Neural progenitor cell (in vitro differentiated cells): ENCODE measurements around the gene RPL7L1. TPM values are rescaled to one million over a fixed set of nuclear protein-coding genes. Genes with fewer than 3 reads are reported as not detected.
A peak's percentile ranks its signal among the peaks of the same experiment; 100 is the strongest.

ENCODE experiments used
- DNase-seq: peaks from one replicate; pipeline ENCODE4 v3.0.0-alpha.2; 2016; ENCODE audit warnings: low spot score
- H2AFZ ChIP-seq: fragments of 200-600 bp; sonication (generic); replicated peaks from 2 replicates; pipeline ENCODE4 v1.6.1; 2016; ENCODE audit warnings: antibody characterized with exemption
- H3F3A ChIP-seq: fragments of 200-600 bp; sonication (generic); 2 replicates; pipeline ENCODE4 v1.6.1; 2016; ENCODE audit warnings: antibody characterized with exemption, low read depth
- H3K27ac ChIP-seq: fragments of 200-600 bp; sonication (generic); 2 replicates; pipeline ENCODE4 v1.5.1; 2016; ENCODE audit warnings: mild to moderate bottlenecking
- H3K27me3 ChIP-seq: fragments of 200-600 bp; sonication (generic); 2 replicates; pipeline ENCODE4 v1.6.1; 2016; ENCODE audit warnings: mild to moderate bottlenecking, moderate library complexity
- H3K36me3 ChIP-seq: fragments of 200-600 bp; sonication (generic); 2 replicates; pipeline ENCODE4 v1.5.1; 2016
- H3K4me1 ChIP-seq: fragments of 200-600 bp; sonication (generic); 2 replicates; pipeline ENCODE4 v1.6.1; 2016; ENCODE audit warnings: mixed run types
- H3K4me2 ChIP-seq: fragments of 200-600 bp; sonication (generic); 2 replicates; pipeline ENCODE4 v1.6.1; 2016
- H3K4me3 ChIP-seq: fragments of 200-600 bp; sonication (generic); 2 replicates; pipeline ENCODE4 v1.5.1; 2016
- H3K79me2 ChIP-seq: fragments of 200-600 bp; sonication (generic); 2 replicates; pipeline ENCODE4 v1.6.1; 2016; ENCODE audit warnings: low read depth
- H3K9ac ChIP-seq: fragments of 200-600 bp; sonication (generic); 2 replicates; pipeline ENCODE4 v1.6.1; 2016
- H3K9me3 ChIP-seq: fragments of 200-600 bp; sonication (generic); 2 replicates; pipeline ENCODE4 v1.5.1; 2016; ENCODE audit warnings: low read depth
- H4K20me1 ChIP-seq: fragments of 200-600 bp; sonication (generic); 2 replicates; pipeline ENCODE4 v1.6.1; 2016; ENCODE audit warnings: low read depth
- H3K27ac Mint-ChIP-seq: 3 replicates; pipeline ENCODE4 v1.8.0; 2021; ENCODE audit warnings: mixed read lengths
- H3K27me3 Mint-ChIP-seq: 2 replicates; pipeline ENCODE4 v1.8.0; 2022; ENCODE audit warnings: low read depth, mild to moderate bottlenecking, inconsistent platforms, moderate library complexity, mixed read lengths; ENCODE audit not compliant: insufficient read depth
- H3K36me3 Mint-ChIP-seq: 3 replicates; pipeline ENCODE4 v1.8.0; 2021; ENCODE audit warnings: mixed read lengths
- H3K4me1 Mint-ChIP-seq: 3 replicates; pipeline ENCODE4 v1.8.0; 2021; ENCODE audit warnings: mixed read lengths
- H3K4me3 Mint-ChIP-seq: 3 replicates; pipeline ENCODE4 v1.8.0; 2021; ENCODE audit warnings: mild to moderate bottlenecking, moderate library complexity, mixed read lengths
- H3K9me3 Mint-ChIP-seq: 3 replicates; pipeline ENCODE4 v1.8.0; 2020; ENCODE audit warnings: mixed read lengths
- EZH2 ChIP-seq: fragments of 200-600 bp; sonication (generic); IDR thresholded peaks from 2 replicates; pipeline ENCODE4 v1.6.1; 2017; ENCODE audit warnings: antibody characterized with exemption, mild to moderate bottlenecking, moderate library complexity
- EZH2phosphoT487 ChIP-seq: fragments of 200-600 bp; sonication (generic); IDR thresholded peaks from 2 replicates; pipeline ENCODE4 v1.6.1; 2017; ENCODE audit warnings: antibody characterized with exemption
- total RNA-seq: library from RNA; depleted of rRNA; stranded (reverse); fragments of >200 nt; gene quantifications from 2 replicates; pipeline ENCODE4 v1.2.3, GENCODE V29; 2015; ENCODE audit warnings: low replicate concordance
- TF ChIP-seq, protein P1 (sequence below): fragments of 200-600 bp; sonication (generic); IDR thresholded peaks from 2 replicates; pipeline ENCODE4 v1.5.1; 2017; ENCODE audit warnings: antibody characterized with exemption, mild to moderate bottlenecking

Gene RPL7L1
- total RNA-seq, 1 donor from 2014 or later: 106 TPM

DNA sequence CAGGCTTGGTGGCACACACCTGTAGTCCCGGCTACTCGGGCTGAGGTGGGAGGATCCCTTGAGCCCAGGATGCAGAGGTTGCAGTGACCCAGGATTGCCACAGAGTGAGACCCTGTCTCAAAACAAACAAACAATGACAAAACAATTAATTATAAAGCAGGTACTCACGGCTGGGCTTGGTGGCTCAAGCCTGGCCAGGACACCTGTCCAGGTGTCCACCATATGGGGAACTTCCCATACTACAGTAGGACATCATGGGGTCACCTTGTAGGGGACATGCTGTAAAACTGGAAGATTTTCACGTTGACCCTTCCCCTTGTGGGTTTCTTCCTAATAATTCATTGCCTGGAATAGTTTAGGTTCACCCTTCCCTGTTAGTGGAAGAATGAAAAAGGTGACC is 30.7 kb upstream of the RPL7L1 start:
- Mint-ChIP-seq H3K4me1 (no peaks in the 10 kb centered on the region), H3K4me3 (no peak overlapping the region), H3K36me3 (peaks cover 4% of the 10 kb centered on the region), H3K27me3 (no peaks in the 10 kb centered on the region), H3K9me3 (no peaks in the 10 kb centered on the region), H3K27ac (no peak overlapping the region)
- Histone ChIP-seq H3K36me3 (no peaks in the 10 kb centered on the region), H3K27me3 (no peaks in the 10 kb centered on the region), H3K4me2 (no peak overlapping the region), H3K4me1 (no peaks in the 10 kb centered on the region), H3K79me2 (no peaks in the 10 kb centered on the region), H3K9ac (no peak overlapping the region), H4K20me1 (no peaks in the 10 kb centered on the region), H3F3A (no peaks in the 10 kb centered on the region), H2AFZ (no peak overlapping the region), H3K27ac (no peak overlapping the region), H3K9me3 (no peaks in the 10 kb centered on the region), H3K4me3 (no peak overlapping the region)
- TF ChIP-seq, protein P1, sequence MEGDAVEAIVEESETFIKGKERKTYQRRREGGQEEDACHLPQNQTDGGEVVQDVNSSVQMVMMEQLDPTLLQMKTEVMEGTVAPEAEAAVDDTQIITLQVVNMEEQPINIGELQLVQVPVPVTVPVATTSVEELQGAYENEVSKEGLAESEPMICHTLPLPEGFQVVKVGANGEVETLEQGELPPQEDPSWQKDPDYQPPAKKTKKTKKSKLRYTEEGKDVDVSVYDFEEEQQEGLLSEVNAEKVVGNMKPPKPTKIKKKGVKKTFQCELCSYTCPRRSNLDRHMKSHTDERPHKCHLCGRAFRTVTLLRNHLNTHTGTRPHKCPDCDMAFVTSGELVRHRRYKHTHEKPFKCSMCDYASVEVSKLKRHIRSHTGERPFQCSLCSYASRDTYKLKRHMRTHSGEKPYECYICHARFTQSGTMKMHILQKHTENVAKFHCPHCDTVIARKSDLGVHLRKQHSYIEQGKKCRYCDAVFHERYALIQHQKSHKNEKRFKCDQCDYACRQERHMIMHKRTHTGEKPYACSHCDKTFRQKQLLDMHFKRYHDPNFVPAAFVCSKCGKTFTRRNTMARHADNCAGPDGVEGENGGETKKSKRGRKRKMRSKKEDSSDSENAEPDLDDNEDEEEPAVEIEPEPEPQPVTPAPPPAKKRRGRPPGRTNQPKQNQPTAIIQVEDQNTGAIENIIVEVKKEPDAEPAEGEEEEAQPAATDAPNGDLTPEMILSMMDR: no peak
- TF ChIP-seq EZH2phosphoT487 (no peak), EZH2 (no peak)
- DNase-seq: no peak

DNA sequence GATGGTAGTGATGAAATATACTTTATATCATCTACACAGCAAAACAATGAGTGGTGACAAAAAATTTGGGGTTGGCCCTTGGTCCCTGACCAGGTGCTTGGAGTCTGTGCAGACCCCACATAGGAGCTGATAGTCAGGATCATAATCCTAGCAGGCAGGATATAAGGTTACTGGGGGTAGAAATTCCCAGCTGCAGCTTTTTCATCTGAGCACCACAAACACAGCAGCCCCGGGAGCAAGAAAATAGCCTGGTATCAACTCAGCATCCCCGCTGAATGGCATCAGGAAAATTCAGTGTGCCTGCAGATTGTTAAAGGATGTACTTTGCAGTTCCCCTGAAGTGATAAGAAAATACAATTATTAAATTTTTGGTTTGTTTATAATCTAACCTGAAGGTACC is 27.8 kb upstream of the RPL7L1 start:
- no peak overlapping the region for H3K4me3 Mint-ChIP-seq
- H3K4me1 ChIP-seq: no peaks in the 10 kb centered on the region
- no peaks in the 10 kb centered on the region for H4K20me1 ChIP-seq
- no peaks in the 10 kb centered on the region for H3K27me3 Mint-ChIP-seq
- no peak for DNase-seq
- H3K4me3 ChIP-seq: no peak overlapping the region
- no peaks in the 10 kb centered on the region for H3K36me3 Mint-ChIP-seq
- H3K4me2 ChIP-seq: no peak overlapping the region
- H3K4me1 Mint-ChIP-seq: no peaks in the 10 kb centered on the region
- H3K27me3 ChIP-seq: no peaks in the 10 kb centered on the region
- H3K36me3 ChIP-seq: no peaks in the 10 kb centered on the region
- H2AFZ ChIP-seq: no peak overlapping the region
- H3K9ac ChIP-seq: no peak overlapping the region
- no peaks in the 10 kb centered on the region for H3K9me3 ChIP-seq
- H3F3A ChIP-seq: no peaks in the 10 kb centered on the region
- H3K27ac ChIP-seq: no peak overlapping the region
- H3K79me2 ChIP-seq: no peaks in the 10 kb centered on the region
- peak overlapping the region; percentile 74 for H3K27ac Mint-ChIP-seq
- TF ChIP-seq EZH2: no peak
- TF ChIP-seq, protein P1: no peak
- no peak for TF ChIP-seq EZH2phosphoT487
- H3K9me3 Mint-ChIP-seq: no peaks in the 10 kb centered on the region

DNA sequence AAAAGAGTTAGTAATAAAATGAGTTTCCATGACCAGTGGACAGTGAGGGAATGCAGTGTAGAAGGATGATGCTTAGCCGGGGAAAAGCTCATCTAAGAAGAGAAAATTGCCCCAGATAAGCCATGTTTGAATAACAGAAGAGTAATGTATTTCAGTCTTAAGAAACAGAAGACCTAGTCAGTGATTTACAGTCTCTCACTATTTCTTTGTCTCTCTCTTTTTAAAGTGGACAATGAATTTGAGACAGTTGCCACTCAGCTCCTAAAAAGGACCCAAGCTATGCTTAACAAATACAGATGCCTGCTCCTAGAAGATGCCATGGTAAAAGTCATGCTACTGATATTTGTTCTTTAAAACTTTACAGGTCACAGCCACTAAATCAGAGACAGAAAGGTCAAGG is 19.4 kb upstream of the RPL7L1 start:
- H3K4me3 Mint-ChIP-seq: no peak overlapping the region
- H3K79me2 ChIP-seq: no peaks in the 10 kb centered on the region
- H4K20me1 ChIP-seq: no peaks in the 10 kb centered on the region
- no peaks in the 10 kb centered on the region for H3K4me1 ChIP-seq
- H3K36me3 Mint-ChIP-seq: peaks cover 25% of the 10 kb centered on the region
- no peaks in the 10 kb centered on the region for H3K9me3 Mint-ChIP-seq
- no peak for DNase-seq
- no peaks in the 10 kb centered on the region for H3K9me3 ChIP-seq
- H3K9ac ChIP-seq: no peak overlapping the region
- TF ChIP-seq EZH2phosphoT487: no peak
- H3K4me2 ChIP-seq: no peak overlapping the region
- no peak overlapping the region for H3K27ac Mint-ChIP-seq
- H3K4me1 Mint-ChIP-seq: no peaks in the 10 kb centered on the region
- H3K27ac ChIP-seq: no peak overlapping the region
- no peaks in the 10 kb centered on the region for H3K36me3 ChIP-seq
- H3K27me3 ChIP-seq: no peaks in the 10 kb centered on the region
- H2AFZ ChIP-seq: no peak overlapping the region
- H3K4me3 ChIP-seq: no peak overlapping the region
- H3F3A ChIP-seq: no peaks in the 10 kb centered on the region
- peaks cover 4% of the 10 kb centered on the region for H3K27me3 Mint-ChIP-seq

DNA sequence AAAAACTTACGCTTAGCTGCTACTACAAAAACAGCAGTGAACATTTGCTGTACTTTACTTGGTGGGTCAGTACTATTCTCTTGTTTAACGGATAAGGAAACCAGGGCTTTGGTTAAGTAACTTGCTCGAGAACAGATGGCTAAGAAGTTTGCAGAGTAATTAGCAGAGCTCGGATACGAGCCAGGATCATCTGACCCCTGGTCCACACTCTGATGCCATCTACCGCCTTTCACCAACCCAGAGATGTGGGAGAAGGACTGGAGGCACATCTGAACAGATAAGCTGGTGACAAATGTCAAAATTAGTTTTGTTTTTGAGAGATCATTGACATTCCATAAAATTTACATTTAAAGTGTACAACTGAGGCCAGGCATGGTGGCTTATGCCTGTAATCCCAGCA is 18.9 kb upstream of the RPL7L1 start:
- no peaks in the 10 kb centered on the region for H3K36me3 ChIP-seq
- no peak overlapping the region for H3K4me2 ChIP-seq
- Mint-ChIP-seq H3K4me1 (no peaks in the 10 kb centered on the region), H3K27ac (no peak overlapping the region), H3K4me3 (no peak overlapping the region), H3K27me3 (peaks cover 4% of the 10 kb centered on the region), H3K9me3 (no peaks in the 10 kb centered on the region), H3K36me3 (peaks cover 25% of the 10 kb centered on the region)
- no peak overlapping the region for H3K27ac ChIP-seq
- DNase-seq: no peak
- no peaks in the 10 kb centered on the region for H3K79me2 ChIP-seq
- H3K4me1 ChIP-seq: no peaks in the 10 kb centered on the region
- TF ChIP-seq, protein P1: no peak
- TF ChIP-seq EZH2 (no peak), EZH2phosphoT487 (no peak)
- H3K27me3 ChIP-seq: no peaks in the 10 kb centered on the region
- H4K20me1 ChIP-seq: no peaks in the 10 kb centered on the region
- no peak overlapping the region for H3K4me3 ChIP-seq
- H3K9ac ChIP-seq: no peak overlapping the region
- H3F3A ChIP-seq: no peaks in the 10 kb centered on the region
- H2AFZ ChIP-seq: no peak overlapping the region
- H3K9me3 ChIP-seq: no peaks in the 10 kb centered on the region
